IMR-90 (cell line): Measurements from ENCODE around the gene NLRP14.

Experiments
- BHLHE40 ChIP-seq: fragments of 150-350 bp; IDR thresholded peaks from 2 replicates; pipeline ENCODE4 v1.6.1; 2016; ENCODE audit warnings: mild to moderate bottlenecking, low read depth, low read length
- CEBPB ChIP-seq: IDR thresholded peaks from 2 replicates; pipeline ENCODE4 v1.6.1; 2012; ENCODE audit warnings: low read depth, low read length, improper control_type of control experiment
- ELK1 ChIP-seq: fragments of 150-350 bp; IDR thresholded peaks from 2 replicates; pipeline ENCODE4 v1.6.1; 2016; ENCODE audit warnings: low read depth, mild to moderate bottlenecking, low read length, moderate library complexity, borderline replicate concordance
- MAFK ChIP-seq: IDR thresholded peaks from 2 replicates; pipeline ENCODE4 v1.6.1; 2012; ENCODE audit warnings: low read depth, low read length, improper control_type of control experiment
- MAZ ChIP-seq: IDR thresholded peaks from 2 replicates; pipeline ENCODE4 v1.6.1; 2012; ENCODE audit warnings: low read depth, mild to moderate bottlenecking, low read length, improper control_type of control experiment, moderate library complexity, borderline replicate concordance
- MXI1 ChIP-seq: IDR thresholded peaks from 2 replicates; pipeline ENCODE4 v1.6.1; 2012; ENCODE audit warnings: low read depth, mild to moderate bottlenecking, low read length, moderate library complexity, borderline replicate concordance
- NFE2L2 ChIP-seq: fragments of 150-350 bp; IDR thresholded peaks from 2 replicates; pipeline ENCODE4 v1.6.1; 2016; ENCODE audit warnings: low read depth, mild to moderate bottlenecking, low read length
- POLR2A ChIP-seq: IDR thresholded peaks from 2 replicates; pipeline ENCODE4 v1.6.1; 2012; ENCODE audit warnings: mild to moderate bottlenecking, low read depth, low read length
- RAD21 ChIP-seq: IDR thresholded peaks from 2 replicates; pipeline ENCODE4 v1.6.1; 2012; ENCODE audit warnings: low read length, improper control_type of control experiment
- RCOR1 ChIP-seq: IDR thresholded peaks from 2 replicates; pipeline ENCODE4 v1.6.1; 2012; ENCODE audit warnings: mild to moderate bottlenecking, low read length, improper control_type of control experiment; ENCODE audit not compliant: insufficient replicate concordance
- RFX5 ChIP-seq: IDR thresholded peaks from 2 replicates; pipeline ENCODE4 v1.8.0; 2012; ENCODE audit warnings: low read depth, mild to moderate bottlenecking, low read length, moderate library complexity
- SMC3 ChIP-seq: fragments of 150-350 bp; IDR thresholded peaks from 2 replicates; pipeline ENCODE4 v1.6.1; 2016; ENCODE audit warnings: low read depth, mild to moderate bottlenecking, antibody characterized with exemption, low read length, moderate library complexity
- USF2 ChIP-seq: fragments of 150-350 bp; IDR thresholded peaks from 2 replicates; pipeline ENCODE4 v1.6.1; 2017; ENCODE audit warnings: mild to moderate bottlenecking, antibody characterized with exemption, low read length, low read depth
- TF ChIP-seq, protein P1 (sequence below): conservative IDR thresholded peaks from 2 replicates; pipeline ENCODE4 v1.5.1; 2012; ENCODE audit warnings: mild to moderate bottlenecking, low read depth, low read length, improper control_type of control experiment

GRCh38 chr11:7056828-7057513 is 36.7 kb downstream of the NLRP14 start:
- TF ChIP-seq, protein P1, sequence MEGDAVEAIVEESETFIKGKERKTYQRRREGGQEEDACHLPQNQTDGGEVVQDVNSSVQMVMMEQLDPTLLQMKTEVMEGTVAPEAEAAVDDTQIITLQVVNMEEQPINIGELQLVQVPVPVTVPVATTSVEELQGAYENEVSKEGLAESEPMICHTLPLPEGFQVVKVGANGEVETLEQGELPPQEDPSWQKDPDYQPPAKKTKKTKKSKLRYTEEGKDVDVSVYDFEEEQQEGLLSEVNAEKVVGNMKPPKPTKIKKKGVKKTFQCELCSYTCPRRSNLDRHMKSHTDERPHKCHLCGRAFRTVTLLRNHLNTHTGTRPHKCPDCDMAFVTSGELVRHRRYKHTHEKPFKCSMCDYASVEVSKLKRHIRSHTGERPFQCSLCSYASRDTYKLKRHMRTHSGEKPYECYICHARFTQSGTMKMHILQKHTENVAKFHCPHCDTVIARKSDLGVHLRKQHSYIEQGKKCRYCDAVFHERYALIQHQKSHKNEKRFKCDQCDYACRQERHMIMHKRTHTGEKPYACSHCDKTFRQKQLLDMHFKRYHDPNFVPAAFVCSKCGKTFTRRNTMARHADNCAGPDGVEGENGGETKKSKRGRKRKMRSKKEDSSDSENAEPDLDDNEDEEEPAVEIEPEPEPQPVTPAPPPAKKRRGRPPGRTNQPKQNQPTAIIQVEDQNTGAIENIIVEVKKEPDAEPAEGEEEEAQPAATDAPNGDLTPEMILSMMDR = no peak
- TF ChIP-seq POLR2A = no peak
- no peak for TF ChIP-seq BHLHE40
- TF ChIP-seq RAD21 = no peak
- no peak for TF ChIP-seq RFX5
- TF ChIP-seq MAFK = no peak
- TF ChIP-seq MXI1 = no peak
- no peak for TF ChIP-seq MAZ
- TF ChIP-seq ELK1 = no peak
- TF ChIP-seq CEBPB = no peak
- no peak for TF ChIP-seq SMC3
- TF ChIP-seq USF2 = no peak
- TF ChIP-seq RCOR1 = no peak
- no peak for TF ChIP-seq NFE2L2
